ENCODE measurements around the gene AGO4.
"Not testable (repeated sequence)": the region's sequence is repeated elsewhere in the genome, so short reads cannot be mapped to it uniquely, and the experiment has no call there.

Gene AGO4

DNA sequence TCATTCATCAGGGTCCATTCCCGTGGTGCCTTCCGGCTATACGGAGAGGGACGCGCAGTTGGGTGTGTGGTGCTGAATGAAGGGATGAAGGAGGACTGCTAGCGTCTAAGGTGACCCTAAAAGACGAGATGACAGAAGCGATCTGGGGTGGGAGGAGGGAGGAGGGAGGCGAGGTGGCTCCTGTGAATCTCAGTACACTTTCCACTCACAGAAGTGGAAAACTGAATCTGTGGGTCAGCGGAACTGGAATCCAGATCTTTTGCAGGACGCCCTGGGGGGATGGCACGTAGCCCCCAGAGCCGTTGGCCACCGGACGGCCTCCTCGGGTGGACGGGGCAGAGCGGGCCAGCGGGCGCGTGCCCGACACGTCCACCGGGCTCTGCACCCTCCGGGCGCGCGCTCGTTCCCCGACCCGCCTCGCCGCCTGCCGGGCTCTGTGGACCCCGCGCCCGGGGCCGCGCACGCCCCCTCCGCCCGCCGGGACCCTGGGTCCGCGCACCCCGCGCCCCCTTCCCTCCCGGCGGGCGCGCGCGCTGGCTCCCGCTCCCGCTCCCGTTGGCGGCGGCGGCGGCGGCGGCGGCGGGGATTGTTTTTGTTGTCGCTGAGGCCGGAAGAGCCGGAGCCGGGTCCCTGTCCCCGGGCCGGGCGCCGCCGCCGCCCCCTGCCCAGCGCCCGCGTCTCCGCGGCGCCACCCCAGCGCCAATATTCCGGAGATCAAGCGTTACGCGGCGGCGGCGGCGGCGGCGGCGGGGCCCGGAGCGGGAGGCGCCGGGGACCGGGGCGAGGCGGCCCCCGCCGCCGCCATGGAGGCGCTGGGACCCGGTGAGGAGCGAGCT lies at the start of gene AGO4:
TSS of gene AGO4 (plus strand) at position 403 of the 836 bp plus-strand sequence. CDS start at position 804, 401 bp downstream.
- peak; percentile 36 for DNase-seq

DNA sequence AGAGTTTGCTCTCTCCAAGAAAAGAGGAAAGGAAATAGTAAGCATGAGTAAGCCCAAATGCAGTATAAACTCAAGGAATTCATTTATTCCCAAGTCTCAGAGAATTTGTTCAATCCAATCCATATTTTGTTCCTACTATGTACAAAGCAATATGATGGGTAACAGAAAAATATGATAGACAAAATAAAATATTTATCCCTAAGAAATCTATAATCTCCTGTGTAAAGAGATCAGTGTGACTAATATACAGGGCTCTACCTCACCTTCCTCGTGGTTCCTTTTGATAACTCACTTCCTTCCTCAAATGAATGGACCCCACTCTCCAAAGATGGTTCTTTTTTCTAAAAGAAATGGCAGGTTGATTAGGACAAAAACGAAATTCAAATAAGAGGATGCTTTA lies 45.7 kb upstream of the AGO4 start:
- DNase-seq: no peak

DNA sequence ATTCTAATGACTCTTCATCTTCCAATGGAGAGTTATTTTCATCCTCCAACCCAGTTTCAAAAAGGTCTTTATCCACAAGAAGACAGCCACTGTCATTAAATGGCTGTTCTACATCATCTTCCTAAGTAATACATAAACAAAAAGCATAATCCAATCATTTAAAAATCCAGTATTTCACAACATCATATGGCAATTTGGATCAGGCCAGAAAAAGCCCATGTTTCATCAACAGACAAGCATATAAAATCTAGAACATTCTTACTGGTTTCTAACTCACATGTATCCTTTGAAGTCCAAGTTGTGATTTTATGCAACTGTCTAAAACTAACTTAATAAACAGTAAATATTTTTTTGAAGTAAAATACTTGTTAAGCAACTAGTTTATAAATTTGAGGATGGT lies 44.6 kb upstream of the AGO4 start:
- DNase-seq: no peak

DNA sequence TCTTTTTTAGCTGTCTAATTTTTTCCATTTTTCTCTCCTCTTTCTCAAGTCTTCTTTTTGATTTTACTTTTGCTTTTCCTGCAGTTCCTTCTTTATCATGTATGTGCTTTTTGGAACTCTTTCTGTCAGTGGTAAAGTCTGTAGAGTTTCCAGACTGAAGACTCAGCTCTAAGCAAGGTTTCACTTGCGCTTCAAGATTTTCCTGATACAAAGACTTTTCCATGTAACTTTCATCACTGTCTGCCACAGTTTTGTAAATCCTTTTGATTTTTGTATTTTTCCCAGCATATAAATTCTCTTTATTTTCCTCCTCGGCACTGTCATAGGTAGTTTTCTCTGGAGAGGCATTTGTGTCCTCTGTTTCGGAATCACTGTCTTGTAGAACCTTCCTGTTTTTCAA lies 43.5 kb upstream of the AGO4 start:
- DNase-seq: no peak

DNA sequence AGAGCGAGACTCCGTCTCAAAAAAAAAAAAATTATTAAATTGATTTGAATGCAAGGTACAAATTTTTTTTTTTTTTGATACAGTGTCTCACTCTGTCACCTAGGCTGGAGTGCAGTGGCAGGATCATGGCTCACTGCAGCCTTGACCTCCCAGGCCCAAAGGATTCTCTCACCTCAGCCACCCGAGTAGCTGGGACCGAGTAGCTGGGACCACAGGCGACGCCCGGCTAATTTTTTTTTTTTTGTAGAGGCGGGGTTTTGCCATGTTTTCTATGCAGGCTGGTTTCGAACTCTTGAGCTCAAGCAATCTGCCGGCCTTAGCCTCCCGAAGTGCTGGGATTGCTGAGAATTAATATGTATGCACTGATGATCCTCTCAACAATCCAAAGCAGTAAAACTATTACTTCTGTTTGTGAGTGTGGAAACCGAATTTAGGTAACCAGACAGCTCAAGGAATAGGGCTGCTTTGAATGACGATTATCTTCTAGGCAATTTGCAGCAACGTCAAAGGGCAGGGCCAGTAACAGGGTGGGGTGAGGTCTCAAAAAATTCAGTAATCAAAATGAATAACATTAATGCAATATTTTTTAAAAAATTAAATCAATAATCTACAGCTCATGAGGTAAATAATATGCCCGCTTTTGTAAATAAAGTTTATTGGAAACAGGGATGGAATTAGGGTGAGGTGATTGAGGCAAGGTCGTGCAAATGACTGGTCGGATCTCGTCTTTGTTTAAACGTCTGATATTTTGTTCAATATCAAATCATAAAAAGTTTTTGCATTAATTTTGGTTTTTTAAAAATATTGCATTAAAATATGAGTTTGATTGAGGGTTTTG lies 39.2 kb upstream of the AGO4 start:
- no peak for DNase-seq

DNA sequence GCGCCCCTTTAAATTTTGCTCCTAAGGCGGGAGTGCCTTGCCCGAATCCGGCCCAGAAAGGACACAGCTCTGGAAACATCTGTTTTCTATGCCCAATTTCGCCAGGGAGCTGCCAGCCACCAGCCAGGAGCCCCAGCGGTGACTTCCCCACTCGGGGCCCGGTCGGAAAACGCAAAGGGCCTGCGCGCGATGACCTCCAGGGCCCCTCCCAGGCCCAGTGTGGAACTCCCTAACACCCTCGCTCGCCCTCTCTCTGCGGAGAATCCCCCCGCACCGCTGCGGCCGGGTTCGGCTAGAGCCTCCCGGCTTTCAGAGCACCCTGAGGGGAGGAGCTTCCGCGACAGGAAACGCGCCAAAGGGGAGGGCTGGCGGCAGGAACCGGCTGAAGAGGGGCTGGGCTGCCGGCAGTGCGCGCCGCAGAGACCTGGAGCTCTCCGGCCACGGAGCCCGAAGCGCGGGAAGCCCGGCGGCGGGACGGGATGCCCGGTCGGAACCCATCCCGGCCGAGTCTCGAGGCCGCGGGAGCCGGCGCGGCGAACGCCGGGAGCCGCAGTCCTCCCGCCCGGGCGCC lies 38.5 kb upstream of the AGO4 start:
- peak; percentile 85 for DNase-seq

DNA sequence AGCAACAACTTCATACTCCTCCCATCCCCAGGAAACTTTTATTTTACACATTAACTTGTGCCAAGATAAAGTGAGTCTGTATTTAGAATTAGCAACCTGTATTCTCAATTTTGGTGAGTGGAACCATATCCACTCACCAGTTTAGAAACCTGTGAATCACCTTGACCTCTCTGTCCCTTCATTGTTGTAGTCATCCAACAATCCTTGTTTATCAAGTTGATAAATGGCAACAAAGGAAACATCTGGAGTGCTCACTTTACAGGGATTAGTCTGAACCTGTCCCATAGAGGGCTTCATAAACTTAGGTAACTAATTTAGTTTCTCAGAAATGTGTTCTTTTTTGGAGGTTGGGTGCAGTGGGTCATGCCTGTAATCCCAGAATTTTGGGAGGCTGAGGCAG lies 34.1 kb upstream of the AGO4 start:
- DNase-seq: no peak

DNA sequence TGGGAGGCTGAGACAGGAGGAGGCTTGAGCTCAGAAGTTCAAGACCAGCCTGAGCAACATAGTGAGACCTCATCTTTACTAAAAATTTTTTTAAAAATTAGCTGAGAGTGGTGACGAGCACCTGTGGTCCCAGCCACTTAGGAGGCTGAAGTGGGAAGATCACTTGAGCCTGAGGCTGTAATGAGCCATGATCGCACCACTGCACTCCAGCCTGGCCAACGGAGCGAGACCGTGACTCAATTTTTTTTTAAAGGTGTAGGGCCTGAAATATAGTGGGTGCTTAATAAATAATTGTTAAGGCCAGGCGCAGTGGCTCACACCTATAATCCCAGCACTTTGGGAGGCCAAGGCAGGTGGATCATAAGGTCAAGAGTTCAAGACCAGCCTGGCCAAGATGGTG lies 31.6 kb upstream of the AGO4 start:
- DNase-seq: not testable (repeated sequence)

DNA sequence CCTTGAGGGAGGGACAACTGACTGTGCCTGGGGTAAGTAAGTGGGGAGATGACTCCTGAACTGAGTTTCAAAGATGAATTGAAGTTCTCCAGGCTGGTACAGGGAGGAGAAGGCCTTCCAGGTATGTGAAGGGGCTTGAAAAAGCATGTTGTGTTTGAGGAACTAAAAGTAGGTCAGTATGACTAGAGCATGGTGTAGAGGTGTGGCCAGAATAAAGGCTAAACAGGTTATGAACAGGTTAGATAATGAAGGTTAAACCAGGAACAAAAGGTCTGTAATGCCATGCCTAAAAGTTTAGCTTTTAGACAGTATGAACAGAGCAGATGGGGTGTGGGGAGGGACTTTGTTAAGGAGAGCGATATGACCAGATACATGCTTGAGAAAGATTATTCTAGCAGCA lies 30.7 kb upstream of the AGO4 start:
- DNase-seq: no peak

DNA sequence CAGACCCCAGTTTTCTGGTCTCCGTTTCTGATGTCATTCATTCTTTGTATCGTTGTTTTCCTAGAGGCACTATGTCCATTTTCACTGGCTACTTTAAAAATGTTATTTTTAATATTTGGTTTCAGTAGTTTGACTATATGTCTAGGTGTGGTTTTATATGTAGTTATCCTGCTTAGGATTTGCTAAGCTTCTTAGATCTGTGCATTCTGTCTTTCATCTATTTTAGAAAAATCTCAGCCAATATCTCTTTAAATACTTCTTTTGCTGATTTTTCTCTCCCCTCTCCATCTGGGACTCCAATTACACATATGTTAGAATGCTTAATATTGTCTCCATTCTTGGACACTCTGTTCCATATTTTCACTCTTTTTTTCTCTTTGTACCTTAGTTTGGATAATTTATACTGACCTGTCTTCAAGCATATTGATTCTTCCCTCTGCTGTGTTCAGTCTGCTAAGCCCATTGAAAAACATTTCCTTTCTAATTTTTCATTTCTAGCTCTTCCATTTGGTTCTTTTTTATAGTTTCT lies 24.7 kb upstream of the AGO4 start:
- no peak for DNase-seq

DNA sequence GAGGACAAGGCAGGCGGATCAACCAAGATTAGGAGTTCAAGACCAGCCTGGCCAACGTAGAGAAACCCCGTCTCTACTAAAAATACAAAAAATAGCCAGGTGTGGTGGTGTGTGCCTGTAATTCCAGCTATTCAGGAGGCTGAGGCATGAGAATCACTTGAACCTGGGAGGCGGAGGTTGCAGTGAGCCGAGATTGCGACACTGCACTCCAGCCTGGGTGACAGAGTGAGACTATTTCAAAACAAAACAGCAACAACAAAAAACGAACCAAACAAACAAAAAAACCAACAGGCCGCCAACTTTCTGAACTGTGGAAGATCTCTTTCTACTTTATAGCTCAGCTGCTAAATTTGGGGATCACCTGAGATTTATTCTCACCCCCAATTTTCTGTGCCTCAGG lies 23.5 kb upstream of the AGO4 start:
- DNase-seq: not testable (repeated sequence)

DNA sequence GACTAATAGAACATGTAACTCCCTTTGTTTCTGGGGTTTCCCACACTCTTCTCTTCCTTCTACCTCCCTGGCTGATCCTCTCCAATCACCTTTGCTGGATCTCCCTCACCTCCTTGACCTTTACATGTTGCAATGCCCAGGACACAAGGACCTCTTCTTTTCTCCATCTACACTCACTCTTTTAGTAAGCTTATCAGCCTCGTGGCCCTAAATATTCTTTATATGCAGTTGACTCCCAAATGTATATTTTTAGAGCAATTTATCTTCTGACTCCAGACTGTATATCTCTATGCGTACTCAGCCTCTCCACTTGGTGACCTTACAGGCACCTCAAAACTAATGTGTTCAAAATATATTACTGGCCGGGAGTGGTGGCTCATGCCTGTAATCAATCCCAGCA lies 19.7 kb upstream of the AGO4 start:
- no peak for DNase-seq

DNA sequence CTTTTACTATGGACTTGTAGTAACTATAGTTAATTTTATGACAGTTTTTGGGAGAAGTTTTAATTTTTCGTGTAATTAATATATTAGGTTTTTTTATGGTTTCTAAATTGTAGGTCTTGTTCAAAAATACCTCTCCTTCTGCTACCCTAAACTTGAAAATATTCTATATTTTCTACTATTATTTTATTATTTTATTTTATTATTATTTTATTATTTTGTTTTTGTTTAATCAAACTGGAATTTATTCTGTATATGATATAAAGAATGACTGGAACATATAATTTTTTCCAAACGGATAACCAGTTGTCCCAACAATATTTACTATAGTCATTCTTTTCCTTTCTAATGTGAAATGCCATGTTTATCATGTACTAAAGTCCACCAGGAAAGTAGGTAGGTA lies 17.1 kb upstream of the AGO4 start:
- DNase-seq: no peak

DNA sequence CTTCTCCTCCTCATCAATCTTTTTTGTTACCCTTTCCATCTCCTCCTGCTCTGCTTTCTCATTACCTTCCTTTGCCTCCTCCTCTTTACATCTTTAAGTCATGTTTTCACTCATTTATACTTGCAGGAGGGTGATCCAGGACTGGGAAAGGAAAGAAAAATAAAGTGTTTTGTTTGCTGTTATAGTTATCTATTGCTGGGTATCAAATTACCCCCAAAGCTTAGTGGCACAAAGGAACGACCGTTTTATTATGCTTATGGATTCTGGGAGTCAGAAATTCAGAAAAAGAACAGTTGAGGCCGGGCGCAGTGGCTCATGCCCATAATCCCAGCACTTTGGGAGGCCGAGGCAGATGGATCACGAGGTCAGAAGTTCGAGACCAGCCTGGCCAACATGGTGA lies 12.5 kb upstream of the AGO4 start:
- DNase-seq: no peak

DNA sequence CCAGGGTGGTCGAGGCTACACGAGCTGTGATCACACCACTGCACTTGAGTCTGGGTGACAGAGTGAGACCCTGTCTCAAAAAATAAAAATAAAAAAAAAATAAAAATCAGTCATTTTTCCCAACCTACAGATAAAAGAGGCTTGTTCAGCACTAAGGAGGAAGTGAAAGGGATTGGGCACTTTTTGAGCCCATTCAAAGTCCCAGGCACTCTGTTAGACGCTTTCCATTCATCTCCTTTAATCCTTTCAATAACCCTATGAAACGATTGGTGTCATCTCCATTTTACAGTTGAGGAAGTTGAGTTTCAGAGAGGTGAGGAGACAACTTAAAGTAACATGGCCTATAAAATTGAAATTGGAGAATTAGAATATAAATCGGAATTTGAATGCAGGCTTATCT lies 10.4 kb upstream of the AGO4 start:
- no peak for DNase-seq

DNA sequence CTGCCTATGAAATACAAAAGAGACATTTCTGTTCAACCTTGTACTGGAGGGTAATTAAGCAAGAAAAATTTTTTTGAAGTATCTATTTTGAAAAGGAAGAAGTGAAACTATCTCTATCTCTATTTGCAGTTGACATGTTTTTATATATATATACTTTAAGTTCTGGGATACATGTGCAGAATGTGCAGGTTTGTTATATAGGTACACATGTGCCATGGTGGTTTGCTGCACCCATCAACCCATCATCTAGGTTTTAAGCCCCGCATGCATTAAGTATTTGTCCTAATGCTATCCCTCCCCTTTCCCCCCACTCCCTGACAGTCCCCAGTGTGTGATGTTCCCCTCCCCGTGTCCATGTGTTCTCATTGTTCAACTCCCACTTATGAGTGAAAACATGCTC lies 9.8 kb upstream of the AGO4 start:
- not testable (repeated sequence) for DNase-seq

DNA sequence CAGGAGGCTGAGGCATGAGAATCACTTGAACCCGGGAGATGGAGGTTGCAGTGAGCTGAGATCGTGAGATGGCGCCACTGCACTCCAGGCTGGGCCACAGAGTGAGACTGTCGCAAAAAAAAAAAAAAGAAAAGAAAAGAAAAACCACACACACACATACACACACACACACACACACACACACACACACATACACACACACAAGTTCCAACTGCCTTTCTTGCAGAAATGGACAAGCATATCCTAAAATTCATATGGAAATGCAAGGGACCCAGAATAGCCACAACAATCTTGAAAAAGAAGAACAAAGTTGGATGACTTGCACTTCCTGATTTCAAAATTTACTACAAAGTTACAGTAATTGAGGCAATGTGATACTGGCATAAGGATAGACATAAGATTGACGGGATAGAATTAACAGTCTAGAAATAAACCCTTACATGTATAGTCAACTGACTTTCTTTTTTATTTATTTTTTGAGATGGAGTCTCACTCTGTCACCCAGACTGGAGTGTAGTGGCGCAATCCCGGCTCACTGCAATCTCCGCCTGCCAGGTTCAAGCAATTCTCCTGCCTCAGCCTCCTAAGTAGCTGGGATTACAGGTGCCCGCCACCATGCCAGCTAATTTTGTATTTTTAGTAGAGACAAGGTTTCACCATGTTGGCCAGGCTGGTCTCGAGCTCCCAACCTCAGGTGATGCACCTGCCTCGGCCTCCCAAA lies 7.5 kb upstream of the AGO4 start:
- DNase-seq: not testable (repeated sequence)

DNA sequence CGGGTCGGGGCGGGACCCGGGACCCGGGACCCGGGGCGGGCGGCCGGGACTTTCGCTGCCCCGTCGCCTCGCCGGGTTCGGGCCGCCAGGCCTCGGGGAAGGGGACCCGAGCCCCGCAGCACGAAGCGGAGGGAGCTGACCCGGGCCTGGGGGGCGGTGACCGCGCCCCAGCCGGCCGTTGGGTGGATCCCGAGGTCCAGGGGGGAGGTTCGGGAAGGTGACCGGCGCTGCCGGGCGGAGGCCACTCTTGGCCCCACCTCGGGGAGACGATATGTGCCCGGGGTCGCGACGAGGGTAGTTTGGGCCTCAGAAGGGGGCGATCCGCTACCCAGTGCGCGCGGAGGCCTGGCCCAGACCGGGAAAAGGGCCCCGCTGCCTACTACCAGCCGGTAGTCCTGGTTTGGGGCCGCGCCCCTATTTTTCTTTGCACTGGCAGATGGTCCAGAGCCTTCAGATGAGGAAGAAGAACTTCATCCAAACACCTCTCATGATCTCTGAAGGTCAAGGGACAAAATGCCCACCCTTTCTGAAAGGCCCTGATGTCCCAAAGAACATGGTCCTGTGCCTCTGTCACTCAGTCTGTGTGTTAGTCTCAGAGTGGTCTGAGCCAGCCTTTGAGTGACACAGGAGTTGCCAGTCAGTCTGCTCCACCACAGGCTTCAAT lies 766 bp downstream of the AGO4 start:
- DNase-seq: peak; percentile 9

DNA sequence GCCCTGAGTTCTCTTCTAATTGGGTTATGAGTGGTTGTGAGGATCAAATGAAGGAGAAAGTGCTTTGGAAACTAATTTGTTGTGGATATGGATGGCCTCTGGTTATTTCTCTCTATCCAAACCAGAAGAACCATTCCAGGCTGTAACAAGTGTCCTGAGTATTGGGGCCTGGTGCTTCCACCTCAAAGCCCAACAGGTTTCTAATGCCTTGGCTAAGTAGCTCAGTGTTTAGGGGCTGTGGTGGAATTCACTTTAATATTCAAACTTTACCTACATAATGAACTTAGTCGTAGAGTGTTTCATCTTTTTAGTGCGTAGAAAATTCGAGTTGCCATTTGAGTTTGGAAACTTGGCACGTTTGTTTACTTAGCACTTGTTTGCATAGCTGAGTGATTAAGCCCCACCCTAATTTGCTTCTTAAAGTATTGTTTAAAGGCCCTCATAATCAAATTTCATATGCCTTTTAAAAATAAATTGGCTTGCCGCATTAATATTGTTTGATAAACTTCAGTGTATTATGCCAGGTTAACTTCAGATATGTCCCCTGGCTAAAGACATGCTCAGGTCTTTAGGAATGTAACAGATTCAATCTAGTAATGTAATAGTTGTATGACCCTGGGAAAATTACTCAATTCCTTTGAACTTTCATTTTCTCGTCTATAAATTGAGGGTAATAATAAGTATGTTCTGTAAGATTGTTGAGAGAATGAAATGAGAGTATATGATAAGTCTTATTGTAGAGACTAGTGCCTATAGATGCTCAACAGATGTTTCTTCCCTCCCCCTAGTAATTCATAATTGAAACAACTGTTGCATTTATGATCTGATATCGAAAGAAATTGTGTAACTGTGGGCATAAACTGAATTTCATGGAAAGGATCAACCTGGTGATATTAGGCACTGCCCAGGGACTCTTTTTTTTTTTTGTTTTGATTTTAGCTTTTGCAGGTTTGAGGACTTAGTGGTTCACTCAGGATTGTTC lies 1.6 kb downstream of the AGO4 start:
- DNase-seq: no peak

DNA sequence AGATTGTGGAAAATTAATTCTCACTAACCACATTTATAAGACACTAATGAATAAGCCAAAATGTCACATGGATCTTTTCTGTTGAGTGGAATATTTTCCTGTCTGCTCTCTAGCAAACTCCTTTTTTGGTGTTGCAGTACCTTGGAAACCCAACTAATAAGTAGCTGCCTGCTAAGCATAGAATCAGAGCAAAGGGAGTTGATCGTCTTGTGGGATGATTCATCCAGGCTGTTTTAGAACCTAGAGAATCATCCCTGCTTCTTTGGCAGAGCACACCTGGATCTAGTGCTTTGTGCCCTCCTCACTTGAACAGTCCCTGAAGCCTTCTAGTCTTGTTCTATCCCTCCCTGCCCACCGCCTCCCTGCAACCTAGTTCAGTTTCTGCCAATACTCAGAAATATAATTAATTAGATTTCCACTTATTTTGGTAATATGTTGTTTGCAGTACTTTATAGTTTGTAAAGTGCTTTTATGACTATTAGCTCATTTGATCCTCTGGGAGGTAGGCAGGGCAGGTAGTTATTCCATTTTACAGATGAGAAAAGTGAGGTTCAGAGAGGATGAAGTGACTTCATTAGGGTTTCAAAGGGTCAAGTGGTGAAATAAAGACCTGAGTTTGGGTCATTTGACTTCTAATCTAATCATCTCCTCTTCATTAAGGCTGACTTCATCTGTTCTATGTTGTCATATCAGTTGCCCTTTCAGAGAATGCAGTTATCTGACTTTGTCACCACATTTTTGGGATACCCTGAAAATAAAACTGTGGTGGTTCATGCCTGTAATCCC lies 2.5 kb downstream of the AGO4 start:
- DNase-seq: no peak

Measured in CD4-positive, alpha-beta T cell treated with Interleukin-21 for 1 hour (primary cell).